GM11168 (cell line): ENCODE results near the gene CYP27C1.

Experiments
- in situ Hi-C: fragments of 300-500 bp; cut with MboI; formaldehyde crosslinking; loops from one replicate; pipeline ENCODE4 v1.12.0; 2022; ENCODE audit warnings: low sequenced_read_pairs; ENCODE audit not compliant: unreplicated experiment

CYP27C1 gene

DNA sequence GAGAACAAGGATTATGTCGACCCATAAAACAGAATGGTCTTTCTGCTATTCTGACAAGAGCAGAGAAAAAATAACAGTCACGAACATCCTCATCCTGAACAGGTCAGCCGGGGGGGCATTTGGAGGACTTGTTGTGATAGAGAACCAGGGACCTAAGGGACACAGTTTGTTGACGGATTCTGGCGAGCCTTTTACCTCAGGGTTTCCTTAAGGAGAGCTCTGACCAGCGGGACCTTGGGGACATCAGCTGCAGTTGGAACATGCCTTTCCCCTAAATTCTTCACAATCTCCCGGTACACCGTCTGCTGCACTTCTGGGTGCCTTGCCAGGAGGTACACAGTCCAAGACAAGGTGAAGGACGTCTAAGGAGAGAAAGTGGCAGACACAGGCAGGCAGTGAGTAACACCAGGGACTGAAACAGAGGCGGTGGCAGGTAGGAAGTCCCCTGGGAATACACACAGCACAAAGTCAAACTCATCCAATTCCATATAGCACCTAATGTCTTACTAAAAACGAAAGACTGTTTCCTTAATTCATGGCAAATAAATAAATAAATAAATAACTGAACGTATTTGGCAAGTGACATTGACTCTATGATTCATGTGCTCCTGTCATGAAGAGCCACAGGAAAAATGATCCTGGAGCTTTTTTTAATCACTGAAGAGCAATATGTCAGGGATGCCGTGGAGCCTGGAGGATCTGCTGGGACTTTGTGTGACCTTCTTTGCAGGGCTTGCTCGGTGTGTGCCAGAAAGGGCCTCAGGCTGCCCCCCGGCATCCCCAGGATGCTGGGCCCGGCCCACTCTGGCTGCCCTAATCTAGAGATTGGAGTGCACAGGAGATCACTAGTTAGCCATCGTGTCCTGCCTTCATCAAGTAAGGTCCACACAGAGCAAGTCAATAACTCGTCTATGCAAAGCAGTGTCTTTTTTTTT is 24.7 kb downstream of the CYP27C1 start:
- in situ Hi-C loops, result no loop called here

DNA sequence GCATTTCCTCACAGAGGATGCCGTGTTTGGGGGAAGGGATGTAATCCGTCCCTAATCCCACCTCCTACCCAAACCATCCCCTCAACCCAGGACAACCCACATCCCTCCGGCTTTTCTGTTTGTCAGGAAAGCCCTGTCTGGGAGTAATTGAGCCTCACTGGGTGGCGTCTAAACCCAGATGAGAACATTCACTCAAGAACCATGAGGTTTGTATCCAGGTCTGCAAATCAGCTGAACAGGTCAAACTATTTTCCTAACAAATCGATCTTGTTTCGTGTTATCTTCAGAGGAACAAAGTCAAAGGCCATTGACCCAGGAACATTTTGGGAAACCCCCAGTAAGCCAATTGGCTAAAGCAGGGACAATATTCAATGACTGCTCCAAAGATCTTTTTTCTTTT is 25.7 kb downstream of the CYP27C1 start:
- in situ Hi-C loops, result no loop called here

DNA sequence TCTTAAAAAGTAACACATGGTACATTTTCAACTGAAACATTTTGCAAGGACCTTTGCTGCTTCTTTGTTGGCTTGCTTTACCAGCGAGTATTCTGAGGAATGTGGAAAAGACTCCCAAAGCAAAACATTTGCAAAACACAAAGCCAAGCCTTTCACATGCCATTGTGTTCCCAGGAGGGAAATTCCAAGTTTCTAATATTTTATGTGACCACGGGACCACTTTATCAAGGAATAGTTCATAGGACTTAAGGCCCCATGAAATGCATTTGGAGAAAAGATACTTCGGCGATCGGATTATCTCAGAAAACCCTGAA is 26.2 kb downstream of the CYP27C1 start:
- in situ Hi-C loops, result no loop called here

DNA sequence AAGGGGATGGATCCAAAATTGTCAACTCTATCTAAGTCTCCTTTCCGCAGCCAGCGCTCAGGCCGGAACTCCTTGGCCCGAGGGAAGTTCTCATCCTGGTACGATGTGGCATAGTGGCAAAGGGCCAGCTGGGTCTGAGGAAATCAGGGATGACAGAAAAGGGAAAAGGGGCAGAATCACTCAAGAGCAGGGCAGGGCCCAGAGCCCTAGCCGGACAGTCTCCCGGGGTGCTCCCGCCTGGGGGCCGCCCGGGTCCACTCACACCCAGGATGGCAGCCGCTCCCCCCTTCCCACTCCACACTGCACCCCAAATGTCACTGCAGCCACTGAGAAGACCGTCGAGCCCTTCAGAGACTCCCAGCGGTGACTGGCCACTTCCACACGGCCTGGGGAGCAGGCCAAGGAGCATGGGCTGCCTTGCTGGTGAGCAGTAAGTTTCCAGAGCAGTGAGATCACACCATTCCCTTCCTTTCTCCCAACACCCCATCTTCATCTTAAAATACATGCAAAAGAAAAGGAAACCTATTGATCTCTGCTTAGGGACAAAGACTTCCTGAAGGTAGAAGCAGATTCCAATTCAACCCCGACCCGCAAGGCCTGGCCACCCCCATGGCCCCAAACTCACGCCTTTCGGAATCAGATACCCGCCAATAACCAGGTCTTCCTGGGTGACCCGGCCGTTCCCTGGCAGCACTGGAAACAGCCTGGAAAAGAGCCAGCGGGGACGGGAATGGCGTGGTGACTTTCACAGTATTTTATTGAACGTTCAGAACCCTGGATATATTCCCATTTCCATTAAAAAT is 26.7 kb downstream of the CYP27C1 start:
- in situ Hi-C loops, result no loop called here

DNA sequence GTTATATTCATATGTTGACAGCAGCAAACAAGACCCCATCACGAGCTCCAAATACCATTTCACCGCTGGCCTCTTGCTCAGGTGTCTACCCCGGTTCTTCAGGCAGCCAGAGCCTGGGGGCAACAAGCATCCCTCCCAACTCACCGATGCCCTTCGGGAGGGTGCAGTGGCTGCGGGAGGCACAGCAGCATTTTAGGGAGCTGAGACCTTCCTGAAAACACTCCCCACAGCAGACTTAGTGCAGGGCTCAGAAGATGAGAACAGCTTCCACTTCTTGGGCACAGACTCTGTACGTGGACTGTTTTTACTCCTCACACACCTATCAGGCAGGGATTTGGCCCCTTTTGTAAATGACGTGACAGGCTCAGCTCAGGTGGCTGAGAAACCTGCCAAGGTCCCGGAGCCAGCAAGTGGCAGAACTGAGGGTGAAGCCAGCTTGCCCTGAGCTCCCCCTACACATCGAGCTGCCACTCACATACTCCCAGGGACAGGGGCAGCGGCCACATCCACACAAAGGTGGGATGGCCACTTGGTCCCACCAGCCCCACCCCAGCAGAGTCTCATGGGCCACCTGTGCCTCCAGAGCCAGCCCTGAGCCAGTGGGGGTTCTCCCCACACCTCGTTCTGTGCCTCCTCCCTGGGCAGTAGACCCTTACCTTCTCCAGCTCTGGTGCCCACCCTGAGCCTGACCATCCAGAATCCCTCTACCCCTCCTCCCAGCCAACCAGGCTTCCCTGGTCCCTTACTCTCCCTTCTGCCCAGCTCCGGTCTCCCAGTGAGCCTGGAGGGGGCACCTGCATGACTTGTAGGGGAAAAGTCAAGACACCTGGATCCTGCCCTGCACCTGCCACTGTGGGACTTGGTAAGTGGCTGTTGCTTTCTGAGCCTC is 28.5 kb downstream of the CYP27C1 start:
- in situ Hi-C loops, result no loop called here

DNA sequence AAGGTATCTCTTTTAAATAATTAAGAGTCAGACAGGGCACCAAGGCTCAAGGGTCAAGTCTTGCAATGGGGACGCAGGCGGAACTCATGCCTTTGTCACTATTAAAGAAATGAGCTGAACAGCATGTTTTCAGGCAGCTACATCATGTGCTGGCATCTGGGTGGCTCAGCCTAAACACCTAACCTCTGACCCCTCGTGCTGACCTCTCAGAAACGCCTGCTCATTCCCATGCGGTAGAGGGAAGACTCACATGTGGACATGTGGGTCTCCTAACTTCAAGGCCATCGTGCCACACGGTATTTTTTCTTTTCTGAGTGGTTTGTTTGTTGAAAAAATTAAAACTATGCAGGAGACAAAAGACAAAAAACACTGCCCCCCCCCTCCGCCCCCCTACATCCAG is 31.3 kb downstream of the CYP27C1 start:
- in situ Hi-C loops, result no loop called here

DNA sequence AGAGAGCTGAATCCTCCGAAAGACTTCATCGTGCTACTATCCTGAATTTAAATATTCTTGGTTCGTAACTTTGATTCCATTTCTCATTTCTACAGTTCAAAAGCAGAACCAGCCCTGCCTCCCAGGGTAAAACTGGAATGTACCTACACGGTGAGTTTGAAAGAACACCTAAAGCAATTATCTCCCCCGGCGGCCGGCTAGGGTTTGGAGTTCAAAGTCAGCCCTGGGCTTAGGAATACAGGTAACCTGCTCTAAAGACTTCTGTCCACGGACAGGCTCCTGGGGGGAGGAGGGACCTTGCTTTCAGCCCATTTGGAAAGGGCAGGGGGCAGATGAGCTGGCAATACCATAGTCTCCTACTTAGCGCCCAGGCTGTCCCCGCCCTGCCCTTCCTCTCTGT is 32.3 kb downstream of the CYP27C1 start:
- in situ Hi-C loops, result no loop called here

DNA sequence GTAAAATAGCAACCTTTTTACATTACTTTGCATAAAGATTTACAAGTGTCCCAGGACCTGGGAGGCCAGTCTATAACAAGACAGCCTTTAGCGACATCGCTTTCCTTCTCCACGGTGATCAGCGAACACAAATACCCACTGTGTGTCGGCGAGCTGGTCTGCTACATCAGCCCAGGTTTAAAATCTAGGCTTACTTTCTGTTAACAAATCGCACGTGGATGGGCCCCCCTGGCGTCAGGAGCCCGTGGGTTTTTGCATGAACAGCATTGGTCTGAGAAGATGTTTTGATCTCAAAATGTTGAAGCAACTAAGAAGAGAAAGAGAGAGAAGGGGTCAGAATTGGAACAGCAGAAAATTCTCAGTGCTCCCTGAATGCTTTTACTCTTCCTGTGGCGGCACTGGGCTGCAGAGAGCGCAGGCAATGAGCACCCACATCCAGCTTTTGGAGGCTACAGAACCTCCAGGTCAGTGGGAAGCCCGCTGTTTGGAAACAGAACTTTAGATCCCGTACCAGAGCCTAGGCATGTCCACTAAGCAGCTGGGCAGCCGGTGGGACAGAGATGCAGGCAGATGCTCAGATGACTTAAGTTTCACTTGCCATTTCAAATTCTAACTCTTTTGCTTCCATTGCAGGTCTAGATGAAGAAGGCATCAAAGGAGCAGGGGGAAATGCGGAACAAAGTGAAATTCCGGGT is 32.9 kb downstream of the CYP27C1 start:
- in situ Hi-C loops, result no loop called here

DNA sequence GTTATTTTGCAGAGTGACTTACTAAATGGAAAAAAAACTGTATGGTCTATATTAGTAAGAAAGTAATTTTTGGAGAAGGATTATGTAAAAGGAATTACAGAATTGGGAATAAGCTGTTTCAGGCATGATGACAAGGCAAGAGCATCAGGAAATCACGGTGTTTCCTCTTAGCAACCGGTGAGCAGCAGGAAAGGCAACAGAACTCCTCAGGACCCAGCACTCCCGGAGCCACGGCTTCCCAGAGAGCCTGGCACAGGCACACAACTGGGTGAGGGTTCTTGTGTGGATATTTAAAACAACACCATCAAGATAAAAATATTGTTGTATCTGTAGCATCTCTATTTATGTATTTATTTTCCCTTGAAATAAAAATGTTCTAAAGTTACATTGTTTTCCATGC is 34.4 kb downstream of the CYP27C1 start:
- in situ Hi-C loops, result no loop called here

DNA sequence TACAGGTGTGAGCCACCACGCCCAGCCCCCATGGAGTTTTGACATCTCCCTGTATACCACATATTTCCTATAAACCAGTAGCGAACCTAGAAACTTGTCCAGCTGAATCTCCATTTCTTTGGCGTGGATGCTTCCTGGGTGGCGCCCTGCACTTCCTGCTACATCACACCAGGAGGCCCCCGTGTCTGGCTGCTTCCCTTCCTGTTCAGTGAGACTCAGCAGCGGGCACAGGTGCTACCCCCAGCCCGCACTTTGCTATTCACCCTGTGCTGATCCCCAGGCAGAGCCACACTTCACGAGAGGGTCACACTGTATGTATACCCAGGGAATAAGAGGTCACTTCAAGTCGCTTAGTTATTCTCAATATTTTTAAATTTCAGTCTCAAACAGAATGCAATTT is 35.0 kb downstream of the CYP27C1 start:
- in situ Hi-C loops, result no loop called here

DNA sequence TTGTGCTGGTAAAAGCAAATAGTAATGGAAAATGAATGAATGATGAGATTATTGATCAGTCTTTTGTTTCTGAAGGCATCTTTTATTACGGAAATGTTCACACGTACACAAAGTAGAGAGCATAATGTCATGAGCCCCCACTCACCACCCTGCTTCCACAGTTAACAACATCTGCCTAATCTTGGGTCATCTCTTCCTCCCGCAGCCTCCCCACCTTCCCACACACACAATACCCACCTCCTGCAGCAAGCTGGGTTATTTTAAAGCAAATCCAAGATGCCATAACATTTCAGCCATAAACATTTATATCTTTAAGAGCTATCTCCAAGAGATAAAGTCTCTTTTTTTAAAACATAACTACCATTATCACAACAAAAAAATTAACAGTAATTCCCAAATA is 36.3 kb downstream of the CYP27C1 start:
- in situ Hi-C loops, result no loop called here

DNA sequence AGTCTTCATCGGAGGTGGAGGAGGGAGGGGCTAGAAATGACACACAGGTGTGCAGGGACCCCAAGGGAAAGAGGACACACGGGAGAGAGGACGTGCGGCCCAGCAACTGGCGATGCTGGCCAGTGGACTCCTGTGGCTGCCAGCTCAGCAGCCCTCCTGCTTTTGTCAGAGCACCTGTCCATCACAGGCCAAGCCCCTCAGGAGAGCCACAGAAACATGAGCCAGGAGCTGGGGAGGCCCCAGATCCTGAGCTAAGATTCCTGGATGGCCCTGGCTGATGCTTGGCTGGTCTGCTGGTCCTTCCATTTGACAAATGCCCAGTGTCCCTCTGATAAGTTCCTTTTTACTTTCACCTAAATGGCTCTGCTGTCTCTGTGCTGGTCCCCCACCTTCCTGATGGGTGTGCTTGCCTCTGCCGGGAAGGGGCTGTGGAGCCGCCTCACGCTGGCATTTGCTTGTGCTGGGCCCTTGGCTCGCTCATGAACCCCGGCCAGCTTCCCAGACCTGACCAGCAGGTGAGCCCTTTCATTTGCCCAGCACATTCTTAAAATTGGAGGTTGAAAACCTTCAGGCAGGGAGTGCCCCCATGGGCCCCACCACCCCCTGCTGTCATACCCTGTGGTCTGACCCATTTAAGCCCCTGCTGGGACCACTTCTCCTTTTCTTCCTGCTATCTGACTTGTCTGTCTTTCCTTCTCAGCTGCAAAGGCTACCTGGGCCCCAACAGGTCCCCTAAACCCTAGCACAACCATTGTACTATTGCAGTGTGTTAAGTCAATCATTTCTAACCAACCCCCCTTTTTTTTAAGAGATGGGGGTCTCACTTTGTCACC is 37.3 kb downstream of the CYP27C1 start:
- in situ Hi-C loops, result no loop called here

DNA sequence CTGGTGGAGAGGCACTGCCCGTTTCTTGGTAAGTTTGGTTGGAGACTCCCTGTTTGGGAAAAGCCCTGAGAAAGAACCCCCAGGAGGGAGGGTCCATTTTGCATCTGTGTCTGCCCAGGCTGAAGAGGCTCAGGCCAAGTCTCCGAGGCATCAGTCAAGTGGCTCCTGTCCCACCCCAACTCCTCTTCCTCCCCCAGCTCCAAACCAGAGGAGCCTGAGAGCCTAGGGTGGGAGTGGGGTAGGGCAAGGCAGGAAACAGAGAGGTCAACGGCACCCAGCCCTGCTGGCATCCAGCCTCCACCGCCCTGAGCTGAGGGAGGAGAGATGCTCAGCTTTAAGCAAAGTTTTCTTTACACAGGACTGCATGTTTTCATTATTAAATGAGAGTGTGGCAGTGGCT is 38.2 kb downstream of the CYP27C1 start:
- in situ Hi-C loops, result no loop called here

DNA sequence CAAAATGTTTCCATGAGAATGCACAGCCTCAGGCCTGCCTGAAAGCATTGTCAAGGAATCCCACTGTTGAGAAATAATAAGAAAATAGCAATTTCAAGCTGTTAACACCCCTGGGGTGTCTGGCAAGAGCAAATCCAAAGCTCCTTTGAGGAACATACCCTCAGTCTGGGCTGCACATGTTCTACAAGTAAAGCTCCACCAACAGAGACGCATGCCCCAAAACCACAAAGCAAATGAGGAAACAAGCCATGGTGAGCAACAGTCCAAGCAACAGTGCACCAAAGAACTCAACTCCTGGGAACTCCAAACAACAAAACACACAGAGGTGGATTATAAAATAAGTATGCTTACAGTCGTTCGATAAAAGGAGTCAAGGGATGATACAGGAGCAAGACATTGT is 40.3 kb downstream of the CYP27C1 start:
- in situ Hi-C loops, result no loop called here

DNA sequence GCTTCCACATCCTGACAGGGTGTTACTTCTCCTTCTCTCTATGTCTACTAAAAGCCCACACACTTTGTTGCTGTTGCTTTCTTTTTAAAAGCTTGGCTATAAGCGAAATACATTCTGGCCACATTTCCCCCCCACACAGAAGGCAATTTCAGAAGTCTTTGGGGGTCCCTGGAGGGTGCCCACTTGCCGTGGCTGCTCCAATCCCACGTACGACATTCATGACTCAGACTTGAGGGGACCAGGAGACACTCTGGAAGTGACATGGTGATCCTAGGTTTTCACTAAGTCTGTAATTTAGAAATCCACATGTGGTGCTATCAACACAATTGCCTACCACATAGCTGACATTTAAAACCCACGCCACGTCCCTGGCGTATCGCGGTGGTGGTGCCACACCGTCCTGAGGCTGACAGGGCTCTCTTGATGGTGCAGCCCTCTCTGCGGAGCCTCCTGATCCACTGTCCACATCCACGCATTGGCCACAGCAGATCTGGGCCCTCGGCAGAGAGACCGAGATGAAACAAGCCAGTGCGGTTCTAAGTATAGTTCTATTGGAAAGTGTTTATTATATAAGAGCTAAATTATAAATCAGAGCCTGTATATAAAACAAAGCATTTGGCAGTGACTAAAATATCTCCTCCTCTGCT is 42.4 kb downstream of the CYP27C1 start:
- in situ Hi-C loops, result no loop called here

DNA sequence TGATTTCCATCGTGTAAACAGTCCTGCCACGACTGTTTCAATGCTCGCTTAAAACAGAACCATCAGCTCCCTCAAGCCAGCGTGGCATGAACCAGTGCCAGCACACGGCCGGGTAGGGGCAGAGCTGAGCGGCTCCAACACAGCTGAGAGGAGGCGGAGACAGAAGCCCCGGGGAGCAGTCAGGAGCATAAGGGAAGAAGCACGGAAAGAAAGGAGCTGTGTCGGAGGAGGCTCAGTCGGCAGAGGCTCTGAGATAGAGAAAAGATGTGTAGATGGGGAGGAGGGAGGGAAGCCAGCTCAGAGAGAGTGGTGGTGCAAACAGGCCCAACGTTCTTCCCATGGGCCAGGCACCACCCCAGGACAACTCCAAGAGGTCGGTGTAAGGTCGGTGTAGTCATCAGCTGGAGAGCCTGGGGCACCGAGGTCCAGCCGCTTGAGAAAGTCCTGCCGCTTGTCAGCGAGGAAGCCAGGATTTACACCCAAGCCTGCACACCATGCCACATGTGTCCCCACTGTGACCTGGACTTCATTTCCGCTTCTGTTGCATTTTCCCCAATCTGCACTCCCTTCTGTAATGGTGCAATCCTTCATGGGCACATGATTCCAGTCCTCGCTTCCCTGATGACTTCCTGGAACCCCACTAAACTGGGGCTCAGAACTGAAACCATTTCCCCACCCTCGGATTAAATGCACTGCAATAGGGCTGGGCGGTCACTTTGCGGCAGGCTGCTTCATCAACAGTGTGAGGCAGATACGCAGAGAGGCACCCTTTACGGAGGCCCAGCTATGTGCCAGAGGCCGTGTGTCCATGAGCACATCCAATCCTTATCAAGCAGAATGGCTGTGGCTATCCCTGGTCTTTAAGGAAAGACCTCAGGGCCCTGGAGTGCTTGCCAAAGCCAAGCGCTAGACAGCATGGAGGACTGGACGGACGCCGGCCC is 43.5 kb downstream of the CYP27C1 start:
- in situ Hi-C loops, result no loop called here

DNA sequence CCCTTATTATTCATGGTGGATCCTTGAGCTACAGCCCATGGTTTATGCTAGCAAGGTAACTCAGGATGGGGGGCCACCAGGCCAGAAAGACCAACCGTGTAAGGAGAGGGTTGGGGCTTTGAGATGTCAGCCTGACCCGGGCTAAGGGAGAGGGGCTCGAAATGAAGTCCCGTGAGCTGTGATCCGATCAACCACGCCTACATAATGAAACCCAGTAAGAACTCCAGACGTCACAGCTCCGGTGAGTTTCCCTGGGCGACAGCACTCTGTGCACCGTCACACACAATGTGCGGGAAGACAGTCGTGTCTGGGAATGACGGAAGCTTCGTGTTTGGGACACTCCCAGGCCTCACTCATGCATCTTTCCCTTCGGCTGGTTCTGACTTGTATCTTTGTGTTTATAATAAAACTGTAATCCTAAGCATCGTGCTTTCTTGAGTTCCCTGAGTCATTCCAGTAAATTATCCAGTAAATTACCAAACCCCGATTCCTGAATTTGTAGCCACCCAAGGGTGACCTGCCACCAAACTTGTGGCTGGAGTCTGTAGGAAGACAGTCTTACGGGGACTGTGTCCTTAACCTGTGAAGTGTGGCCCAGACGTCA is 44.2 kb downstream of the CYP27C1 start:
- in situ Hi-C loops, result no loop called here
